ENCODE results near the gene ANKRD16. TPM values are rescaled to one million over a fixed set of nuclear protein-coding genes. Genes with fewer than 3 reads are reported as not detected.
"Not testable (repeated sequence)": the region's sequence is repeated elsewhere in the genome, so short reads cannot be mapped to it uniquely, and the experiment has no call there.

The ANKRD16 gene
- total RNA-seq, 2 donors from 2014 or later, result 9.9 to 13.0 TPM

DNA sequence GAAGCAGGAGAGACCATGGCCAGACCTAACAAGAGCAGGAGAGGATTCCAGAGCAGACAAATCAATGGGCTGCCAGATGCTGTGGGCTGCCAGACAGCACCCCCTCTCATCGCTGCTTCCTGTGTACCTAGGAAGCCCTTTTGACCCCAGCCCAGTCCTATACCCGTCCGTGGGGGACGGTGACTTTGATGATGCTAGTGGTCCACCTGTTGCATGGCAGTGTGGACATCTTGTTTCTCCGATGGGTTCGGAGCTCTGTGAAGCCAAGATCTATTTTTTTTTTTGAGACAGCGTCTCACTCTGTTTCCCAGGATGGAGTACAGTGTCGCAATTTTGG, 58.3 kb downstream of the ANKRD16 start:
- ATAC-seq (no peak), DNase-seq (no peak)
- 86 to 90% methylated on average over 4 to 8 of the region's 8 CpGs for WGBS, 2 donors

DNA sequence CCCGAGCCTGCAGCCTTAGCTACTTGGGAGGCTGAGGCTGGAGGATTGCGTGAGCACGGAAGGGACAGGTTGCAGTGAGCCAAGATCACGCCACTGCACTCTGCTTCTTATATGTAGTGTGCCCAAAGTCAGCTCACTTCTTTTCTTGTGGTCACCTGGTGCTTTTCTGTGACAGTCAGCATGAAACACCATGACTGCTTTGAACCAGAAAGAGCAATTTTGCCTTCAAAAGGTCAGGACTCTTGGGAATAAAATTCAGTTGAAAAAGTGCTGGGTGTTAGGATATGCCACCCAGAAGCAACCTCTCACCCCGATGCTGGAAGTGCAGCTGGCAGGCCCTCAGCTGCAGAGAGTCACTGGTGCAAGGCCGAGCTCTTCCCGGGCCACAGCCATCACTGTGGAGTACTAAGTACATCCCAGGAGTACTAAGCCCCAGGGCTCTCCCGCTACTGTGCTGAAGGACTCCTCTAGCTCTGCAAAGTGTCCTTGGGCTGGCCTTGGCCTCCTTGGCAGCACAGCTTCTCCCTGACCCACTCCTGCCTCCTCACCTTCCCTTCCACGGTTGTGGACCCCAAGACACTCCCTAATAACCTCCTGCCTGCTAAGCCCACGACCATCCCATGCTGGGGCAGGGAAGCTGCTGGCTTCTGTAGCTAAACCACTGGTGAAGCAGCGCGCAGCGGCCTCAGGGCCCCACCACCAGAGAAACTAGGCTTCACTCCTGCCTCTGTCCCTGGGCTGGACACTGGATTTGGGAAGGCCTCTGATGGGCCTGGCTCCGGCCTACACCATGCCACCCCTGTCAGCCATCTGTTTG, 58.9 kb downstream of the ANKRD16 start:
- Histone ChIP-seq H3K27me3 (no peaks in the 10 kb centered on the region), H3K27ac (no peak overlapping the region), H3K9me3 (no peaks in the 10 kb centered on the region), H3K4me1 (peaks cover 5% of the 10 kb centered on the region), H3K36me3 (replicated peaks in 1 of 2; ENCODE audit: insufficient read depth in 1 of 2, low read depth in 2 of 2) (no peaks in the 10 kb centered on the region), H3K4me3 (no peak overlapping the region)
- ATAC-seq (no peak), DNase-seq (no peak)
- TF ChIP-seq, protein P1, sequence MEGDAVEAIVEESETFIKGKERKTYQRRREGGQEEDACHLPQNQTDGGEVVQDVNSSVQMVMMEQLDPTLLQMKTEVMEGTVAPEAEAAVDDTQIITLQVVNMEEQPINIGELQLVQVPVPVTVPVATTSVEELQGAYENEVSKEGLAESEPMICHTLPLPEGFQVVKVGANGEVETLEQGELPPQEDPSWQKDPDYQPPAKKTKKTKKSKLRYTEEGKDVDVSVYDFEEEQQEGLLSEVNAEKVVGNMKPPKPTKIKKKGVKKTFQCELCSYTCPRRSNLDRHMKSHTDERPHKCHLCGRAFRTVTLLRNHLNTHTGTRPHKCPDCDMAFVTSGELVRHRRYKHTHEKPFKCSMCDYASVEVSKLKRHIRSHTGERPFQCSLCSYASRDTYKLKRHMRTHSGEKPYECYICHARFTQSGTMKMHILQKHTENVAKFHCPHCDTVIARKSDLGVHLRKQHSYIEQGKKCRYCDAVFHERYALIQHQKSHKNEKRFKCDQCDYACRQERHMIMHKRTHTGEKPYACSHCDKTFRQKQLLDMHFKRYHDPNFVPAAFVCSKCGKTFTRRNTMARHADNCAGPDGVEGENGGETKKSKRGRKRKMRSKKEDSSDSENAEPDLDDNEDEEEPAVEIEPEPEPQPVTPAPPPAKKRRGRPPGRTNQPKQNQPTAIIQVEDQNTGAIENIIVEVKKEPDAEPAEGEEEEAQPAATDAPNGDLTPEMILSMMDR (IDR thresholded peaks at IDR 0.05), result no peak
- TF ChIP-seq POLR2A (IDR thresholded peaks at IDR 0.05), result no peak
- intact Hi-C loops (cut with DNase I), result no loop called here
- WGBS, 2 donors, result 94 to 96% methylated on average over 10 to 13 of the region's 14 CpGs

More for the DNA sequence above, 58.3 kb downstream of the ANKRD16 start:
- TF ChIP-seq, protein P1 (IDR thresholded peaks at IDR 0.05), result no peak
- no peak for TF ChIP-seq POLR2A (IDR thresholded peaks at IDR 0.05)
- H3K4me1 ChIP-seq, result peaks cover 5% of the 10 kb centered on the region
- H3K4me3 ChIP-seq, result no peak overlapping the region
- H3K9me3 ChIP-seq, result no peaks in the 10 kb centered on the region
- H3K27me3 ChIP-seq, result no peaks in the 10 kb centered on the region
- no peak overlapping the region for H3K27ac ChIP-seq
- H3K36me3 ChIP-seq (replicated peaks in 1 of 2; ENCODE audit: insufficient read depth in 1 of 2, low read depth in 2 of 2), result no peaks in the 10 kb centered on the region
- intact Hi-C loops (cut with DNase I), result no loop called here

DNA sequence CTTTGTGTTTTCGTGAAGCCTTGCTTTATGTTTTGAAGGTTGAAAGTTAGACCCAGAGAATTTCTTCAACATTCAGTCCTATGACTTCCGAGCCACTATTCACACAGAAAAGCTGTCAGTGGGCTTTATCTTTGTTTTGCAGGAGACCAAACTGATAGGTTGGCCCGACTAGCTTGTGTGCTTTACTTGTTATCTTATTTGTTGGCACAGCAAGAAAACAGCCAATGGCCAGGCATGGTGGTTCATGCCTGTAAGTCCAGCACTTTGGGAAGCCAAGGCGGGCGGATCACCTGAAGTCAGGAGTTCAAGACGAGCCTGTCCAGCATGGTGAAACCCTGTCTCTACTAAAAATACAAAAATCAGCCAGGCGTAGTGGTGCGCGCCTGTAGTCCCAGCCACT, 60.4 kb downstream of the ANKRD16 start:
- ATAC-seq, result no peak

DNA sequence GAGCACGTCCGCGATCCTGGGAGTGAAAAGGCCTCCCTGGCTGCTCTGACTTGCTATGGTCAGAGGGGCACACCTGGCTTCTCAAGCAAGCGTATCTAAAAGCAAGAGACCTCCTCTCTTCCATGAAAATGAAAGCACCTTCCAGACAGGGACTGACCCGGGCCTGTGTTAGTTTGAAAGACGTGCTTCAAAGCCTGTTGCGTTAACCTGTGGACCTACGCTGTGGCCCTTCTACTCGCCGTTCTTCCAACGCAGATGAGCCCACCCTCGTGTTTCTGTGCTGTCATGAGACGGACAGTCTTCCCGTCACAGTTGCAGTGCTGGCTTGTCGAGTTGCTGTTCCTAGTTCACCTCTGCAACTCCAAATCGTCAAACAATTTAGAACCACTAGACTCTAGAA, 61.0 kb downstream of the ANKRD16 start:
- no peak for DNase-seq
- WGBS, 2 donors, result 87 to 90% methylated on average over 16 of the region's 16 CpGs
- no peak overlapping the region for H3K27ac ChIP-seq
- H3K4me1 ChIP-seq, result peaks cover 5% of the 10 kb centered on the region
- intact Hi-C loops (cut with DNase I), result no loop called here
- H3K4me3 ChIP-seq, result no peak overlapping the region
- no peak for ATAC-seq
- no peaks in the 10 kb centered on the region for H3K27me3 ChIP-seq
- H3K9me3 ChIP-seq, result no peaks in the 10 kb centered on the region
- no peaks in the 10 kb centered on the region for H3K36me3 ChIP-seq (replicated peaks in 1 of 2; ENCODE audit: insufficient read depth in 1 of 2, low read depth in 2 of 2)
- TF ChIP-seq, protein P1 (IDR thresholded peaks at IDR 0.05), result no peak

More for the DNA sequence above, 60.4 kb downstream of the ANKRD16 start:
- H3K27me3 ChIP-seq, result no peaks in the 10 kb centered on the region
- TF ChIP-seq POLR2A (IDR thresholded peaks at IDR 0.05), result no peak
- TF ChIP-seq, protein P1 (IDR thresholded peaks at IDR 0.05), result no peak
- DNase-seq, result peak; percentile 16 to 48 (median 30)
- no peak overlapping the region for H3K27ac ChIP-seq
- peaks cover 5% of the 10 kb centered on the region for H3K4me1 ChIP-seq
- intact Hi-C loops (cut with DNase I), result no loop called here
- 56 to 63% methylated on average over 9 of the region's 9 CpGs for WGBS, 2 donors
- H3K4me3 ChIP-seq, result no peak overlapping the region
- H3K36me3 ChIP-seq (replicated peaks in 1 of 2; ENCODE audit: insufficient read depth in 1 of 2, low read depth in 2 of 2), result no peaks in the 10 kb centered on the region
- no peaks in the 10 kb centered on the region for H3K9me3 ChIP-seq

DNA sequence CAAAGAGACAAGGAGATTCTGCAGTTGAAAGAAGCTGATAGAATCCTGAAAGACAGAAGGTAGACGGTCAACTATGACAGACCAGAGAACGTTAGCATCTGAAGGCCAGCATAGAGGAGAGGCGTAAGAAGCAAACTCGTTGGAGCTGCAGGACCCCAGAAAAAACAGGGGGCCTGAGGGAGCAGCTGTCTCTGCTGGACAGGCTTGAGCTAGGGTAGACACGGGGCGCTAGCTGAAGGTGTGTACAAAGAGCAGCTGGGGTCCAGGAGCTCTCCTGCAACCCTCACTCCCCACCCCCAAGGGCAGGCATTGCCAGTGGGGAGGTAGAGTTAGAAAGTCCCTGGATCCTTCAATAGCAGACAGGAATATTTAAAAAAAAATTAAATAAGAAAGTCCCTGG, 61.9 kb downstream of the ANKRD16 start:
- Histone ChIP-seq H3K4me1 (peaks cover 5% of the 10 kb centered on the region), H3K9me3 (no peaks in the 10 kb centered on the region), H3K36me3 (replicated peaks in 1 of 2; ENCODE audit: insufficient read depth in 1 of 2, low read depth in 2 of 2) (no peaks in the 10 kb centered on the region), H3K27ac (no peak overlapping the region), H3K4me3 (no peak overlapping the region), H3K27me3 (no peaks in the 10 kb centered on the region)
- ATAC-seq (no peak), DNase-seq (no peak)
- intact Hi-C loops (cut with DNase I), result no loop called here
- 85 to 86% methylated on average over 6 of the region's 6 CpGs for WGBS, 2 donors
- TF ChIP-seq, protein P1 (IDR thresholded peaks at IDR 0.05), result no peak
- TF ChIP-seq POLR2A (IDR thresholded peaks at IDR 0.05), result no peak

DNA sequence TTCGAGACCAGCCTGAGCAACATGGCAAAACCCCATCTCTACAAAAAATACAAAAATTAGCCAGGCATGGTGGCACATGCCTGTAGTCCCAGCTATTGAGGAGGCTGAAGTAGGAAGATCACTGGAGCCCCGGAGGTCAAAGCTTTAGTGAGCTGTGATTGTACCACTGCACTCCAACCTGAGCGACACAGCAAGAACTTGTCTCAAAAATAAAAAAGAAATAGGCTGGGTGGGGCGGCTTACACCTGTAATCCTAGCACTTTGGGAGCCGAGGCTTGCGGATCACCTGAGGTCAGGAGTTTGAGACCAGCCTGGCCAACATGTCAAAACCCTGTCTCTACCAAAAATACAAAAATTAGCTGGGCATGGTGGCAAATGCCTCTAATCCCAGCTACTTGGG, 63.2 kb downstream of the ANKRD16 start:
- H3K4me3 ChIP-seq; H3K36me3 ChIP-seq (replicated peaks in 1 of 2; ENCODE audit: insufficient read depth in 1 of 2, low read depth in 2 of 2); H3K27me3 ChIP-seq; H3K4me1 ChIP-seq; ATAC-seq; H3K27ac ChIP-seq; DNase-seq; H3K9me3 ChIP-seq; intact Hi-C loops (cut with DNase I): not testable (repeated sequence)
- WGBS, 2 donors, result 95 to 97% methylated on average over 6 of the region's 6 CpGs

Measured in body of pancreas (tissue), 4 donors.